GM18526 (cell line): ENCODE results near the gene TMEM198.

Source experiments
- POLR2A ChIP-seq: IDR thresholded peaks from 3 replicates; pipeline ENCODE4 v1.6.1; 2011; ENCODE audit not compliant: insufficient read length; ENCODE audit errors: extremely low read depth

TMEM198 gene, protein sequence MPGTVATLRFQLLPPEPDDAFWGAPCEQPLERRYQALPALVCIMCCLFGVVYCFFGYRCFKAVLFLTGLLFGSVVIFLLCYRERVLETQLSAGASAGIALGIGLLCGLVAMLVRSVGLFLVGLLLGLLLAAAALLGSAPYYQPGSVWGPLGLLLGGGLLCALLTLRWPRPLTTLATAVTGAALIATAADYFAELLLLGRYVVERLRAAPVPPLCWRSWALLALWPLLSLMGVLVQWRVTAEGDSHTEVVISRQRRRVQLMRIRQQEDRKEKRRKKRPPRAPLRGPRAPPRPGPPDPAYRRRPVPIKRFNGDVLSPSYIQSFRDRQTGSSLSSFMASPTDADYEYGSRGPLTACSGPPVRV

DNA sequence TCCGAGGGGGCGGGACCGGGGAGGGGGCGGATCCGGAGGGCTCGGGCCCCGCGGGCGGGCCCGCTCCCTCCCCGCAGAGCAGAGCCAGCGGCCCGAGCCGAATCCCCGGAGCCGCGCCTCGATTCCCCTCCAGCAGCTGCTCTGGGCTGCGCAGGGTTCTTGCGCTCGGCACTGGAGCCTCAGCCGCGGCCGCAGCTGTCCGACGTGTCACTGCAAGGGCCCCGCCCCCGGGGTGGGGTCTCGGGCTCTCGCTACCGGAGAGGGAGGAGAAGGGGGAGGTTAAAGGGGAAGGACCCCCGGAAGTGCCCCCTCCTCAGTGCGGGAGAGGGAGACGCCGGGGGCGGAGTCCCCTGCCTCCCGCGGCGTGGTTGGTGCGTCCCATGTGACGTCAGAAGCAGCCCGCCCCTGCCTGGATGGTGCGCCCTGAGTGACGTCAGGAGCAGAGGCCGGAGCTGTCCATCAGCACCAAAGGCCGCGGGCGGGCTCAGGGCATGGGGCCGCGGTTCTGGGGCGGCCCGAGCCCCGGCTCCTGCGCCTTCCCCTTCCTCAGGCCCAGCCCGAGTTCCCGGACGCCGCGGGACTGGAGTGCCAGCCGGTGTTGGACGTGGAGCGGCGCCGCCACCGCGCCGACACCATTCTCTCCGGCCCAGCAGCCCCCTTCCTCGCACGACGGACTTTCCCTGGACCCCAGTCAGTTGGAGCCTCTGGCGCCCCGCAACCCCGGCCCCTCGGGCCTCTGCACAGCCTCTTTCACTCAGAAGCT is at the start of gene TMEM198, which contains the start of gene CHPF:
Gene TMEM198, plus strand, starts transcription at position 433 of the 763 bp plus-strand sequence. CDS start 700 bp downstream, outside the sequence.
Gene CHPF, minus strand, starts transcription at position 214 of the 763 bp plus-strand sequence. CDS start 271 bp downstream, outside the sequence.
- TF ChIP-seq POLR2A = peak; percentile 44

DNA sequence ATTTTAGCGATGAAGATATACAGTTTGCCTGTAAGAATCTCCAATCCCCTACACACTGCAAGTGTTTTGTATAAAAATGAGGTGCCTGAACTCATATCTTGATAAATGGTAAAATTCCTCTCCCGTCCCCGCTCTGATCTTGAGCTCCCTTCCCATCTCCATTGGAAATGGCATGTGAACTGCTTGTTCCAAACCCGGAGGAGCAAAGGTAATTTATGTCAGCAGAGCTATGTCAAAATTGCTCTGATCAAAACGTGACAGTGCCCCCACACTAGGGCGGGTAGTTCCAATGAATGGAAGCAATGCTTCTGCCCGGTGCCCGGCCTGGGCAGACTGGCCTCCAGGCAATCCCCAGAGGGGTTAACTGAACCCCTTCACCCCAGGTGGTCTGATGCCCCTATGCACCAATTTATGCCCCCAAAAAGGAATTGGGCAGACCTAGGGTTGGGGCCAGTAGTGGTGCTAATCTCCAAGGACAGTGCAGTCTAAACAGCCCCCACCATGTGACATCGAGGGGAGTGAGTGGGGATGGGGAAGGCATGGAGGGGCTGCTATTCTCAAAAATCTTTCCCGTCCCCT is 48.8 kb upstream of the TMEM198 start:
- no peak for TF ChIP-seq POLR2A

DNA sequence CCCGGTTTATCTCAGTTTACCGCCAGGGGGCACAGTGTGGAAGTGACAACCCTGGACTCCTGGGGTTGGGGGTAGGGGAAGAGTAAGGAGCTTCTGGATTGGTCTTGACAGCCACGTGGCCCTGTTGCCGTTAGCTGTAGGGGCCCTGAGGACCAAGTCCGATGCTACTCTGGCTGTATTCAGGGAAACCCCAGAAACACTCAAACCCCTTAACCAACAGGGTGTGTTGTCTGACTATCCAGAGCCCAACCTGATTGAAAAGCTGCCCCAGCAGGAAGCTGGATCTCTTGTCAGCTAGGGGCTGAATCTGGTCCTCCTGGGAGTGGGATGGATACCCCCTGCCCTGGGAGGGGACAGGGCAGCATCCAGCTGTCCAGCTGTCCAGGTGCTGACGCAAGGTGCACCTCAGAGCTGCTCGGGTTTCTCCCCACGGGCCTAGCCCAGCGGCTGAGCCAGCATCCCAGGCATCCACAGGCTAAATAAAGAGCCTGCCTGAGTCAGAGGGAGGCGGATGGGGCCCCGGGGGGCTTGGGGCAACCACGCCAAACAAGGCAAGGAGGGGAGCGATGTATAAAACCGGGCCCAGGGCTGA is 48.2 kb upstream of the TMEM198 start:
- no peak for TF ChIP-seq POLR2A

DNA sequence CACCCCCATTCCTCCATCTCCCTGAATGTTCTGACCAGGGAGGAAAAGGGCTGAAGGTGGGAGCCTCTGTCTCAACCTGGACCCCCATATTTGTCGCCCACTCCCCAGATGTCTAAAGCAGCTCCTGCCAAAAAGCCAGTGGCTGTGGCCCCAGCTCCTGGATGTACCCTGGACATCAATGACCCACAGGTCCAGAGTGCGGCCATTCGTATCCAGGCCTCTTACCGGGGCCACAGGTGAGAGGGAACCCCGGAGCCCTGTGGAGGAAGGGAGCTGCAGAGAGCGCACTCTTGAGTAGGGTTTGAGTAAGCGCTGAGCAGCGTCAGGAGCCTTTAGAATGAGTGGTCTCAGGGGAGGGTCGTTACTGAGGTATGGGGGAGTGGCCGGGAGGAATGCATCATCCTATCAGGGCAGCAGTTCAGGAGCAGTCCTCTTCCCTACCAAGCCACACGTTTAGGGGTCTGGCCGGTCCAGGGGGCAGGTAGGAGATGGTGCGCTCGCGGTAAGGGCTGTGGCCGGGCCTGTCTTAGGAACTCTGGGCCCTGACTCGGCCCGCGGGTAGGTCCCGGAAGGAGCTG is 47.5 kb upstream of the TMEM198 start:
- TF ChIP-seq POLR2A = no peak

DNA sequence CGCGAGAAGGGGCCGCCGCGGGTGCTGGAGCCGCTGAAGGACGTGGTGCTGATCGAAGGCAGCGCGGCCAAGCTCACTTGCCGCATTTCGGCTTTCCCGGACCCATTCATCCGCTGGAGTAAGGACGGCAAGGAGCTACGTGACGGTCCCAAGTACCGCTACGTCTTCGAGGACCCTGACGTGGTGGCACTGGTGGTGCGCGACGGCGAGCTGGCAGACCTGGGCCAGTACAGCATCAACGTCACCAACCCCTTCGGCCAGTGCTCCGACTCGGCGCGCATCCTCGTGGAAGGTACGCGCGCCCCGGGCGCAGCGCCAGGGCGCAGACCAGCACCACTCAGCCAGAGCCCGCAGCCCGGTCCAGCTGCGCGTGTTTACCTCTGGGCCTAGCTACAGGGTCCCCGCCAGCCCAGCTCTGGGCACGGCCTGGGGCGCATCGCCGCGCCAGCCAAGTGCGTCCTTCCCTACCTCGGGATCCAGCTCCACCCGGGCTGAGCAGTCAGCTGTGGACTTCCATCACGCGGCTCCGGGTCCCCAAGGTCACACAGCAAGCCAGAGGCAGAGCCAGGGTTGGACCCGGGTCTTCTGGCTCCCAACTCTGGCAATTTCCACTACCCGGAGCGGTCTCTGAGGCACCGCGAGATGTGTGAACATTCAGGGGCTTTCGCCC is 46.9 kb upstream of the TMEM198 start:
- TF ChIP-seq POLR2A = no peak

DNA sequence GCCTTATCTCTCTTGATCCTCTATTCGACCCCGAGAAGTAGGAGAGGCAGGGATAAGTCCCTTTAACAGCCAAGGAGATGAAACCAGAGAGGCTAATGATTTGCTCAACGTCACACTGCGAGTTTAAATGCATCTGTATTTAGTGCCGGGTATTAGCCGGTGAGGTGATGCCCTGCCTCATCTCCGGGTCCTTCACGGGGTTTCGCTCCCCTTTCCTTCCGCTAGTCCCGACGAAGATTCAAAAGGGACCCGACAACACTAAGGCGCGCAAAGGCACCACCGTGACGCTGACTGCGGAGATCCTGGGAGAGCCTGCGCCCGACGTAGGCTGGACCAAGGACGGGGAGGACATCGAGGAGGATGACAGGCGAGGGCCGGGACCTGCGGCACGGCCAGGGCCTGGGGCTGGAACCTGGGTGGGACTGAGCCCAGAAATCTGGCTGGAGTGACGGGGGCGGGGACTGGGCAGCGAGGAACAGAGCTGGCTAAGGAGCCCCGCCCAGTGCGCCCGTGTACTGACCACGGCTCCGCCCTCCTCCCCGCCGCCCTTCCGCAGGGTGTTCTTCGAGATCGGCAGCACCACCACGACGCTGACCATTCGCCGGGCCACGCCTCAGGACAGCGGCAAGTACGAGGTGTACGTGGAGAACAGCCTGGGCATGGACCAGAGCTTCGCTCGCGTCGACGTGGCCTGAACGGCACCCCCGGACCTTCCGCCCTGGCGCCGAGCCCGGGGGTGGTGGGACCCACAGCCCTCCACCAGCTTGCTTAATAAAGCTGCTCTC is 46.1 kb upstream of the TMEM198 start:
- TF ChIP-seq POLR2A = no peak

DNA sequence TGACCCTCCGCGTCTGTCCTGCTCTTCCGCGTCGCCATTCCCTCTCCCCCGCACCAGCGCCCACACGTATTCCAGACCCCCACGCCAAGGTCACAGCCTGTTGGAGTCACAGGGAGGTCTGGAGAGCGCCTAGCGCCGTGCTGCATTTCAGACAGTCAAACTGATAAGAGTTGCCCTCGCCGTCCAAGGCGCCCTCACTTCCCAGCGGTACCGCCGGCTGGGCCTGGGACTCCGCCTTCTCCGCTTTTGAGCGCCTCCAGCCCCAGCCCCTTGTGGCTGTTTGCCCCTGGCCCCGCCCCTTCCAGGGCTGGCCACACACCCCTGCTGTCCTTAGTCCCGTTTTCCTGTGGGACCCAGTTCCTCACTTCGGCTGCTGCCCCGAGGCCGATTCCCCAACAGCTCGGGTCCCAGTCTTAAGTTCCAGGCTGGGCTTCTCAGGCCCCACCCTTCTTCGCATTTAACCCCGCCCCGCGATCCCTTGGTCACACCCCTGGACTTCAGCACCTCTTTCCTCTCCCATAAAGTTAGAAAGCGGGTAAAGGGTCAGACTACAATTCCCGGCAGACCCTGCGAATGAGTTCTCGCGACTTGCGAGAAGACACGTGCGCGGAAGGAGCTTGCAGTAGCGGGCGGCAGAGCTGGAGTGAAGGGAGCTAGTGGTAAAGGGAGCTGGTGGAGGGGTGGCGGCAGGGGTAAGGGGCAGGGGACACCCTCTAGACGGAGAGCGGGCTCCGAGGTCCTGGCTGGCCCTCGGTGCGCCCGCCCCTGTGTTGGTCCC is 45.4 kb upstream of the TMEM198 start, which contains the start of gene GMPPA:
Gene GMPPA, plus strand, starts transcription at position 612 of the 778 bp plus-strand sequence. CDS start 1,085 bp downstream, outside the sequence.
- peak; percentile 90 for TF ChIP-seq POLR2A

DNA sequence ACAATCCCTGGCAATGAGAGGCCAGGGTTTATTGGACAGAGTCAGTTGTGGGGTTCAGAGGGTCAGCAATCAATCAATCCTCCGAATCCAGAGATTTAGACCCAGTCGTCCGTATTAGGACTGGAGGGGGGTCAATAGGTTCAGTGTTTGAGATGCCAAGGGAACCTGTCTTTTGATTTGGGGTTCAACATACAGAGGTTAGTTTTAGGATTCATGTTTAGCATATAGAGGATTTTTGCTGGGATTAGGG is 44.8 kb upstream of the TMEM198 start:
- no peak for TF ChIP-seq POLR2A

DNA sequence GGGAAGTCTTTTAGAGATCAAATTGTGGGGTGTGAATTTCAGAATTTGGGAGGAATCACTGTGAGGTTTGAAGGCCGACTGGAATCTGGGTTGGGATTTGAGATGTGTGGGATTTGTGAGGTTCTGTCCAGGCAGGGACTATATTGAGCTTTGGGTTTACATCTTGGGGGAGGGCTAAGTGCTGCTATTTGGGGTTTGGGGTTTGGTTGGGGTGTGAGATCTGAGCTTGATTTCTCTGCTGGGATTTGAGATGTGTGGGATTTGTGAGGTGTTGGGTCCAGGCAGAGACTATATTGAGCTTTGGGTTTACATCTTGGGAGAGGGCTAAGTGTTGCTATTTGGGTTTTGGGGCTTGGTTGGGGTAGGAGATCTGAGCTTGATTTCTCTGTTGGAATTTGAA is 44.3 kb upstream of the TMEM198 start:
- no peak for TF ChIP-seq POLR2A

DNA sequence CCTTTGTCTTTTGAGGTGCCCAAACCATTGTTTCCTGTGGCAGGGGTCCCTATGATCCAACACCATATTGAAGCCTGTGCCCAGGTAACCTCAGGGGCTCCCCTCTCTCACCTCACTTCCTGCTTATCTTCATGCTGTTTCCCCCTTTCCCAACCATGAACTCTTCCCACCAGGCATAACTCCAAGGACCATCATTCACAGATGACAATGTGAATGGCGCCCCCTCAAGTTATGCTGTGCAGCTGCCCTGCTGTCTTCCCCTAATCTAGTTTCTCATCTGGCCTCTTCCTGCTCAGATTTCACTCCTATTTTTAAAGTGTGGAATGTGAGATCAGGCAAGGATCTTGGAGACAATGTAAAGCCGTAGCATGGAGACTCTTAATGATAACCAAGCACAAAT is 43.7 kb upstream of the TMEM198 start:
- no peak for TF ChIP-seq POLR2A

DNA sequence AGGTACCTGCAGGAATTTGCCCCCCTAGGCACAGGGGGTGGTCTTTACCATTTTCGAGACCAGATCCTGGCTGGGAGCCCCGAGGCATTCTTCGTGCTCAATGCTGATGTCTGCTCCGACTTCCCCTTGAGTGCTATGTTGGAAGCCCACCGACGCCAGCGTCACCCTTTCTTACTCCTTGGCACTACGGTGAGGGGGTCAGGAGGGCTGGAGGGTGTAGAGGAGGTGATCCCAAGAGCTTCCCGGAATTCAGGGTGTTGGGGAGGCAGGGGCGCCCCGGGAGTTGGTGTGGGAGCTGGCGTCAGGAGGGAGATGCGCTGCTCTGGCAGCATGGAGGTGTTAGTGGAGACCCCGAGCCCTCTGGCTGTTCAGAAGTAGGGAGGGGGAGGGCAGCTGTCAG is 42.0 kb upstream of the TMEM198 start:
- TF ChIP-seq POLR2A = no peak

DNA sequence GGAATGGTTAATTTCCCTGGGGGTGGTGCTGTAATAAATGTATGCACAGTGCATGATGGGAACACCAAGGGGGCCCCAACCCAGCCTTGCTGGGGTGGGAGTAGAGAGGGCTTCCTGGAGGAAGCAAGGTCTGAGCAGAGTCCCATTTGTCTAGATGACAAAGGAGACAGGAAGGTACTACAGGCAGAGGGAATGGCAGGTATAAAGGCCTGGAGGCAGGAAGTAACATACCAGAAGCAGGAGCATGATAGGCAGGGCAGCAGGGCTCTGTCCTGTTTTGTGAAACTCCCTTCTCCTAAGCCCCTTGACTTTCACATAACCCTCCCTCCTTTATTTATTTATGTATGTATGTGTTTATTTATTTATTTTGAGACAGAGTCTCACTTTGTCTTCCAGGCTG is 41.2 kb upstream of the TMEM198 start:
- no peak for TF ChIP-seq POLR2A

DNA sequence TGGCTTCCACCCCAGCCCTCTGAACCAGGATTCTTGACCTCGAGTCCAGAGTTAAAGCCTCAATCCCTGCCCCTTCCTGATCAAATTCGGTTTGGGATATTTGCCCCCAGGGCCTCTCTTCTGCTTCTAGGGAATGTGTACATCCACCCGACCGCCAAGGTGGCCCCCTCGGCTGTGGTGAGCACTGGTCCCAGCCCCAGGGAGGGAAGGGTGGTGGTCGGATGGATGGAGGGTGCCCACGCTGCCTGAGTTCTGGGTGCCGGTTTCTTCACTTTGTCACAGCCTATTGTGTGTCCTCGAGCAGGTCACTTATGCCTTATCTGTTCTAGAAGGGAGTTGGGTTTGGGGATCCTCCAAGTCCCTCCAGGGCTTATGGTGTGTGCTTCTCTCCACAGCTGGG is 38.2 kb upstream of the TMEM198 start:
- no peak for TF ChIP-seq POLR2A
